ENCODE results near the gene OPCML.

The OPCML gene

DNA sequence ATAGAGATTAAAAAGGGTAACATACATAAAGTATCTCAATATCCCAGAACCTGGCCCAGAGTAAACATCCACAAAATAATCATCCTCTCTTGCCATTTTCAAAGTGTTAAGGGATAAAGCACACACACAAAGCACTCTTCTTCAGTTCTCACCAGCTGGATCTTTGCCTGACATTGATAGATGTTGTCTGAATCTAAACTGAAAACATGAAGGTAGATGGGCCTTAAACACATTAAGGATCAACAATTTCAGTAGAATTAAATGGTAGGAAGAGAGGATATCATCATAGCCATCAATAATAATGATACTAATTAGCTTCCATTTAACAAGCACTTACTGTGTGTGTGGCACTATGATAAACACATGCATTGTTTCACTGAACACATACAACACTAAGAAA, 261.1 kb downstream of the OPCML start:
- ChIA-PET CTCF (no interaction called here), POLR2A (ENCODE audit: low non-redundant PET) (no interaction called here)
- no peak overlapping the region for H3K27ac ChIP-seq
- TF ChIP-seq, protein P1, sequence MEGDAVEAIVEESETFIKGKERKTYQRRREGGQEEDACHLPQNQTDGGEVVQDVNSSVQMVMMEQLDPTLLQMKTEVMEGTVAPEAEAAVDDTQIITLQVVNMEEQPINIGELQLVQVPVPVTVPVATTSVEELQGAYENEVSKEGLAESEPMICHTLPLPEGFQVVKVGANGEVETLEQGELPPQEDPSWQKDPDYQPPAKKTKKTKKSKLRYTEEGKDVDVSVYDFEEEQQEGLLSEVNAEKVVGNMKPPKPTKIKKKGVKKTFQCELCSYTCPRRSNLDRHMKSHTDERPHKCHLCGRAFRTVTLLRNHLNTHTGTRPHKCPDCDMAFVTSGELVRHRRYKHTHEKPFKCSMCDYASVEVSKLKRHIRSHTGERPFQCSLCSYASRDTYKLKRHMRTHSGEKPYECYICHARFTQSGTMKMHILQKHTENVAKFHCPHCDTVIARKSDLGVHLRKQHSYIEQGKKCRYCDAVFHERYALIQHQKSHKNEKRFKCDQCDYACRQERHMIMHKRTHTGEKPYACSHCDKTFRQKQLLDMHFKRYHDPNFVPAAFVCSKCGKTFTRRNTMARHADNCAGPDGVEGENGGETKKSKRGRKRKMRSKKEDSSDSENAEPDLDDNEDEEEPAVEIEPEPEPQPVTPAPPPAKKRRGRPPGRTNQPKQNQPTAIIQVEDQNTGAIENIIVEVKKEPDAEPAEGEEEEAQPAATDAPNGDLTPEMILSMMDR (conservative IDR thresholded peaks at IDR 0.05; ENCODE audit: low read depth): no peak
- DNase-seq (ENCODE audit: low spot score): no peak

DNA sequence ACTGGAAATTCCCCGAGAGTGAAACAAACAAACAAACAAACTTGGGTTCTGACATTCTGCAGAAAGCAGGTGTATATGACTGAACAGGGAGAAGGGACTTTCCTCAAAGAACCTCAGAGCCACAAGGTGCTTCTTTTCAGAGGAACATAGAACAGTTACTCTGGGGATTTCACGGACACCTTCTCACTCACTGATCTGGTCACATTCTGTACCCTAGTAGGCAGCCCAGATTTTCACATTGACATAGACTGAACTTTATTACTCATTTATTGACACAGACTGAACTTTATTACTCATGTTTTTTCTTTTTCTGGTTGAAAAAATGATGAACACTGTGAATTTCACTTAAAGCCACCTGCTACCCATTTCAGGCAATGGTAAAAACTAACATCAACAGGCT, 263.0 kb downstream of the OPCML start:
- ChIA-PET POLR2A (ENCODE audit: low non-redundant PET) (no interaction called here), CTCF (no interaction called here)
- no peak overlapping the region for H3K27ac ChIP-seq
- DNase-seq (ENCODE audit: low spot score): no peak
- TF ChIP-seq, protein P1 (conservative IDR thresholded peaks at IDR 0.05; ENCODE audit: low read depth): no peak

GRCh38 chr11:133266986-133267385, 265.3 kb downstream of the OPCML start:
- no peak overlapping the region for H3K27ac ChIP-seq
- CTCF ChIA-PET: no interaction called here
- TF ChIP-seq, protein P1 (conservative IDR thresholded peaks at IDR 0.05; ENCODE audit: low read depth): no peak
- POLR2A ChIA-PET (ENCODE audit: low non-redundant PET): no interaction called here
- DNase-seq (ENCODE audit: low spot score): no peak

GRCh38 chr11:133265530-133266035, 266.7 kb downstream of the OPCML start:
- ChIA-PET CTCF (no interaction called here), POLR2A (ENCODE audit: low non-redundant PET) (no interaction called here)
- no peak overlapping the region for H3K27ac ChIP-seq
- TF ChIP-seq, protein P1 (conservative IDR thresholded peaks at IDR 0.05; ENCODE audit: low read depth): no peak
- no peak for DNase-seq (ENCODE audit: low spot score)

DNA sequence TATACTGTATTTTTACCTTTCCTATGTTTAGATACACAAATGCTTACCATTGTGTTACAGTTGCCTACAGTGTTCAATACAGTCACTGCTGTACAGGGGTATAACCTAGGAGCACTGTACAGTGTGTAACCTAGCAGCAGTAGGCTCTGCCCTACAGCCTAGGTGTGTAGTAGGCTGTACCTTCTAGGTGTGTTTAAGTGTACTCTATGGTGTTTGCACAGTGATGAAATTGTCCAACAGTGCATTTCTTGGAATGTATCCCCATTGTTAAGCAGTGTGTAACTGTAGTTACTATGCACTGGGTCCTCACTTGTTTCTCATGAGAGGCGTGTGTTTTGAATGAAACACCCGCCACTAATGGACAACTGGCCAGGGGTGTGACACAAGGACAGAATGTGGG, 269.0 kb downstream of the OPCML start:
- ChIA-PET CTCF (no interaction called here), POLR2A (ENCODE audit: low non-redundant PET) (no interaction called here)
- TF ChIP-seq, protein P1 (conservative IDR thresholded peaks at IDR 0.05; ENCODE audit: low read depth): no peak
- H3K27ac ChIP-seq: no peak overlapping the region
- no peak for DNase-seq (ENCODE audit: low spot score)

GRCh38 chr11:133258751-133259150, 273.6 kb downstream of the OPCML start:
- DNase-seq (ENCODE audit: low spot score): no peak
- no peak overlapping the region for H3K27ac ChIP-seq
- TF ChIP-seq, protein P1 (conservative IDR thresholded peaks at IDR 0.05; ENCODE audit: low read depth): no peak
- ChIA-PET POLR2A (ENCODE audit: low non-redundant PET) (no interaction called here), CTCF (no interaction called here)

GRCh38 chr11:133254601-133255000, 277.7 kb downstream of the OPCML start:
- DNase-seq (ENCODE audit: low spot score): no peak
- TF ChIP-seq, protein P1 (conservative IDR thresholded peaks at IDR 0.05; ENCODE audit: low read depth): no peak
- no peak overlapping the region for H3K27ac ChIP-seq
- POLR2A ChIA-PET (ENCODE audit: low non-redundant PET): no interaction called here
- CTCF ChIA-PET: interaction anchor here (0.6 to 0.7 kb wide), 2 partner anchors 15 to 1554 kb away, joined by 4 read pairs; no protein-coding TSS in a partner anchor
